Cardiac fibroblast (primary cell): ENCODE data around the gene RFX3.
A peak's percentile ranks its signal among the peaks of the same experiment; 100 is the strongest.

ENCODE experiments used
- DNase-seq, 2 donors: peaks; one replicate each; pipeline versions ENCODE4 v3.0.0 to v3.0.0-alpha.2; 2010; ENCODE audit warnings: low read depth in 2 of 2
- H3K4me3 ChIP-seq, 2 donors: replicated peaks in 1 of 2; 1 replicate in 1 of 2; 2 replicates in 1 of 2; pipeline ENCODE4 v1.5.1; 2011; ENCODE audit warnings: low read depth in 2 of 2, low read length in 2 of 2, mild to moderate bottlenecking in 2 of 2, moderate library complexity in 1 of 2
- TF ChIP-seq, protein P1 (sequence below): IDR thresholded peaks from one replicate; pipeline ENCODE4 v1.5.1; 2011; ENCODE audit warnings: low read depth, mild to moderate bottlenecking, low read length, inconsistent platforms

RFX3 gene

DNA sequence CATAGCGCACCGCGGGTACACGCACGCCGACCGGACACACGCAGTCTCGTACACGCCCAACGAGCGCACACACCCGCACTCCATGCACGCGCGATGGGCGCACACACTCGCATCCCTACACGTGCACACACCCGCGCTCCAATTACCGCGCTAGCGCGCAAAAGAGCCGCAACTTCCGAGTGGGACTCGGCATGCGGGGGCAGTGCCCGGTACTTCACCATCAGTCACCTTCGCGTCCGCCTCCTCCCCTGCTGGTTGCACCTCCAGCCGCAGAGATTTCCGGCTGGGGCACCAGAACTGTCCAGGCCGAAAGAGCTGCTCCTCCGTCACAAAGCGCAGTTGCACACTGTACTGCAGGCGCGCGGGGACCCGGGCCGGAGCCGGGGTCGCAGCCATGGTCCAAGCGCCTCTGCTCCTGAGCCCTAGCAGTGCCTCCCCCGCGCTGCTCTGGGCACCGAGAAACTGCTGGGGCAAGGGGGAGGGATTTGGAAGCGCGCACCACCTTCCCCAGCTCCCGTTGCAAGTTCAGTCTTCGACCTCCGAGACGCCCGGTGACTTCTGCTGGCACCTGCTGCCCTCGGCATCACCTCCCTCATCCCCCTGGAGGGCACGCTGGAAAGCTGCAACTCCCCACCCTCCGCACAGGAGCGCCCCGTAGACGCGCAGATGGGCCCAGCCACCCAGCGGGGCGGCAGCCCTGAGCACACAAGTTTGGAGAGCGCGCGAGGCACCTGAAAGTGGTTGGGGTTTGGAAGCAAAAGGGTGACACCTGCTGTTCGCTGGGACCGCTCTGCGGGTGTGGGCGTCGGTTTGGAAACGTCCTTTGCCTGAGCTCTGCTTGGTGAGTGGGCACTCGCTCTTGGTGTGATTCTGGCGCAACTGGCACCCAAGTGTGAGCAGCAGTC, 344.5 kb downstream of the RFX3 start:
- TF ChIP-seq, protein P1, sequence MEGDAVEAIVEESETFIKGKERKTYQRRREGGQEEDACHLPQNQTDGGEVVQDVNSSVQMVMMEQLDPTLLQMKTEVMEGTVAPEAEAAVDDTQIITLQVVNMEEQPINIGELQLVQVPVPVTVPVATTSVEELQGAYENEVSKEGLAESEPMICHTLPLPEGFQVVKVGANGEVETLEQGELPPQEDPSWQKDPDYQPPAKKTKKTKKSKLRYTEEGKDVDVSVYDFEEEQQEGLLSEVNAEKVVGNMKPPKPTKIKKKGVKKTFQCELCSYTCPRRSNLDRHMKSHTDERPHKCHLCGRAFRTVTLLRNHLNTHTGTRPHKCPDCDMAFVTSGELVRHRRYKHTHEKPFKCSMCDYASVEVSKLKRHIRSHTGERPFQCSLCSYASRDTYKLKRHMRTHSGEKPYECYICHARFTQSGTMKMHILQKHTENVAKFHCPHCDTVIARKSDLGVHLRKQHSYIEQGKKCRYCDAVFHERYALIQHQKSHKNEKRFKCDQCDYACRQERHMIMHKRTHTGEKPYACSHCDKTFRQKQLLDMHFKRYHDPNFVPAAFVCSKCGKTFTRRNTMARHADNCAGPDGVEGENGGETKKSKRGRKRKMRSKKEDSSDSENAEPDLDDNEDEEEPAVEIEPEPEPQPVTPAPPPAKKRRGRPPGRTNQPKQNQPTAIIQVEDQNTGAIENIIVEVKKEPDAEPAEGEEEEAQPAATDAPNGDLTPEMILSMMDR: no peak
- H3K4me3 ChIP-seq: no peak overlapping the region
- DNase-seq: peak in 1 of 2 donors; percentile 15

DNA sequence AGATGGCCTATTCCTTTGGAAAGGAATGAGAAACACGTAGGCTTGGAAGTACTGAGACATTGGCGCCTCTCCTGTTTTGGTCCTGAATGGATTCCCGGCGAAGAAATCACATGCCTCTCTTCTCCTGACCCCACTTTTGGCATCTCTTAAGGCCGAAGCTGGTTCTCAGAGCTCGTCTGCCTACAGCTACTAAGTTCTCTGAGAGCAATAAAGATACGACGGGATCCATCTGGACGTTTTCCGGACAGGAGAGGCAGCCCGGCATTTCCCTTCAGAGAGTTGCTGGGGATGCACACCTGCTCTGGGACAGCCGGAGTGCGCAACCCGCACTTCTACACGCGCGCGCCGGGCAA, 345.1 kb downstream of the RFX3 start:
- DNase-seq: no peak
- TF ChIP-seq, protein P1: no peak
- no peak overlapping the region for H3K4me3 ChIP-seq

DNA sequence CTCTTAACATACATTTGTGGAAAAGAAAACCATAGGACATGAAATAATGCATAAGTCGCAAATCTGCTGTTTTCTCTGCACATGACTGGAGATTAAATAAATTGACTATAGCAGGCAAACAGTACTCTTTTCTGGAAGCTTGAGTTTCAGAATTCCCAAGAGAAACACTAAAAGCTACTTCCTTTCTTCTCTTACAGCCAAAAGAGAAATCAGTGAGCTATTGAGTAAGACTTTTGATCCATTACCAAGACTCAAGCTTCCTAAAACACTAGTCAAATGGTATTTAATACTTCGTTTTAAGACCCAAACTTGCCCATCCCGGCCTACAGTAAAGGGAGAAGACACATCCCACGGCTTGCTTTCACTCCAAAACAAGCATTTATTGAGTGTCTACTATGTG, 346.1 kb downstream of the RFX3 start:
- TF ChIP-seq, protein P1: no peak
- peak in 1 of 2 donors; percentile 5 for DNase-seq
- no peak overlapping the region for H3K4me3 ChIP-seq

DNA sequence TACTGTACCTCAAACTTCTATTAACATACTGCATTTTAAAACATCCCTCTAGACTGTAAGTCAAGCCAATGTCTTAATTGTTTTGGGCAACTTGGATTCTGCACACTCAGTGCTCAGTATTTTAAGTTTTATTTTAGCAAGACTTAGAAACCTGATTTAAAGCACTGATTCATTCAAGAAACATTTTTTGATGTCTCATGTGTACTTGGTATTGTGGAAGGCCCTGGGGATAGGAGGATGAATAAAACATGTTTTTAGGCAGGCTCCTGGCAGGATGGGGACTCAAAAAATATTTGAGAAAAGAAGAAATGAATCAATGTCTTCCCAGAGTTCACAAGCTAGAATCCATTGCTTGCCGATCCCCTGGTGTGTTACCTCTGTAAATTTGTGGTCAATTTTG, 347.9 kb downstream of the RFX3 start:
- H3K4me3 ChIP-seq: no peak overlapping the region
- peak in 1 of 2 donors; percentile 46 for DNase-seq
- TF ChIP-seq, protein P1: no peak

DNA sequence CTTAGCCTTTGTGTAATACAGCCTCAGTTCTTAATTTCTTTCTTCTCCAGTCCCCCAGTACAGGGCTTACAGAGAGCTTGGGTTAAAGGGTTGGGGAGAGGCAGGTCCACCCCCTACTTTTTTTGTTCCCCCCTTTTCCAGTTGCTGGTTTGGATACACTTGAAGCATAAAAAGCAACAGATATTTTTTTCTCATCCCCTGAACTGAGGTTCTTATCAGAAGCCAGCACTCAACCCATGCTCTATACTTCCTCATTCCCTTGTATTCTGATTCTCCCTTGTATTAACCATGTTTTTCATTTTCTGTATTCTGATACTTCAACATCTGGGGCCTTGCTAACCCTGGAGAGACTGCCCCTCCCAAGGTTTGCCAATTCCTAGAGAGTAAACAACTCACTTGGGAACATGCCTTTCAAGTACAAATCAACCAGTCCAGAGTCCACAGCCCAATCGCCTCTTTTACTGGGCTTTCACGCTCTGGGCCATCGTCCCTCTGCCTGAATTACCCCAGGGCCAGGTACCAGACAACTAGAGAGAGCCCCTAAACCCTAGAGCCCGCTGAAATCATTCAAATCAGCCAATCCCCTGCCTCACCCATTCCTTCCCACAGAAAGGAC, 348.5 kb downstream of the RFX3 start:
- TF ChIP-seq, protein P1: no peak
- DNase-seq: no peak

DNA sequence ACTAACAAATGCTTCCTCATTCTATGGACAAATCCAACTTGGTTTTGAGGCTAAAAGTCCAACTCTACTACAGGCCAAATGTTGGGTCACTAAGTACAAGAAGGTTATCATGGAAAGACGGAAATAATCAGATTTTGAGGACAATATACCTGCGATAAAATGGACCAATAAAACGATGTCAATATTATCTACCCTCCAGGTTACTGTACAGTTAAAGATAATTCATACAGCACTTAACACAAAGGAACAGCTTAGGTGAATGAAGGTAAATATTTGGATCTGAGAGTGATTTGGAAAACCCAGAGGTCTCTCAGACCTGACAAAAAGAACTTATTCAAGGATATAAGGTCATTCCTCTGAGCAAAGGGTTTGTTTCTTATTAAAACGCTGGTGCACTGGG, 352.4 kb downstream of the RFX3 start:
- H3K4me3 ChIP-seq: no peak overlapping the region
- DNase-seq: no peak
- TF ChIP-seq, protein P1: no peak

More for the DNA sequence above, 348.5 kb downstream of the RFX3 start:
- H3K4me3 ChIP-seq: no peak overlapping the region
